BLaER1 (cell line): ENCODE measurements around the gene BACH1.
"Not testable (repeated sequence)": the region's sequence is repeated elsewhere in the genome, so short reads cannot be mapped to it uniquely, and the experiment has no call there.

Source experiments
- H3K27ac ChIP-seq: shearing (Covaris generic); formaldehyde crosslinking; 2 replicates; pipeline ENCODE4 v1.8.1; 2022
- H3K27me3 ChIP-seq: shearing (Covaris generic); formaldehyde crosslinking; 2 replicates; pipeline ENCODE4 v1.8.1; 2022
- H3K36me3 ChIP-seq: shearing (Covaris generic); formaldehyde crosslinking; 2 replicates; pipeline ENCODE4 v1.8.1; 2022
- H3K4me1 ChIP-seq: shearing (Covaris generic); formaldehyde crosslinking; 2 replicates; pipeline ENCODE4 v1.8.1; 2022
- H3K4me2 ChIP-seq: shearing (Covaris generic); formaldehyde crosslinking; 2 replicates; pipeline ENCODE4 v1.8.1; 2022
- H3K4me3 ChIP-seq: shearing (Covaris generic); formaldehyde crosslinking; 2 replicates; pipeline ENCODE4 v1.8.1; 2022
- H3K9ac ChIP-seq: shearing (Covaris generic); formaldehyde crosslinking; 2 replicates; pipeline ENCODE4 v1.8.1; 2022
- H3K9me3 ChIP-seq: shearing (Covaris generic); formaldehyde crosslinking; 2 replicates; pipeline ENCODE4 v1.8.1; 2022
- H4K20me1 ChIP-seq: shearing (Covaris generic); formaldehyde crosslinking; 2 replicates; pipeline ENCODE4 v1.8.1; 2022
- Cebpa-rat ChIP-seq: shearing (Covaris generic); IDR thresholded peaks from 2 replicates; pipeline ENCODE4 v1.8.1; 2022

Gene BACH1

DNA sequence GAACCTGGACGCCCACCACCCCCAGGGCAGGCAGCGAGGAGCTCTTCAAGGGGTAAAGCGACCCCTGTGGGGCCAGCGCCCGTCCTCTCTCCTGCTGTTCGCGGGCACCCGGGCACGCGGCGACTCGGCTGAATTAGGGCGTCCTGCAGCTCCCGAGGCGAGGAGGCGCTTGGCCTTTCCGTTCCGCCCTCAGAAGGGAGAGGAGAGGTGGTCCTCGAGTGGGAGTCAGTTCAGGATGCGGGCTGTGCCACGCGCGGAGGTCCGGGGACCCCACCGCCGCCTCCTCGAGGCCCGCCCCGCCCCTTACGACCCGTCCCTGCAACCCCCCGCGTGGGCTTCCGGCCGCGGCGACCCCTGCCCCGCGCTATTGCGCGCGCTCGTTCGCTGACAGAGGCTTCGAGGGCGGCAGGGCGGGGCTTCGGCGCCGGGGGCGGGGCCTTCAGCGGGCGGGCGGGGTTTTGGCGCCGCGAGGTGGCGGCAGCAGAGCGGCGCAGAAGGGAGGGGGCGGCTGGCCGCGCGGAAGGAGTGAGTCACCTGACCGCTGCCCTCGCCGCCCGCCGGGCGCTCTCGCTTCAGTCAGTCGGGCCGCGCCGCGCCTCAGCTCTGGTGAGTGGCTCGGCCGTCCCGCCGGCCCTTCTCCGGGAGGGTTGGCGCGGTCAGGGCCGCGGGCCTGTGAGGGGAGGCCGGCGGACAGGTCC lies at the start of gene BACH1:
Gene BACH1, plus strand, starts transcription at position 575 of the 698 bp plus-strand sequence. CDS start 22,359 bp downstream, outside the sequence.
- peaks cover 37% of the 10 kb centered on the region for H4K20me1 ChIP-seq
- H3K27ac ChIP-seq: peak within 1 kb of the TSS; percentile 83
- no peak for TF ChIP-seq Cebpa-rat
- peaks cover 64% of the 10 kb centered on the region for H3K4me1 ChIP-seq
- 0 out of 2 replicates have a peak, but pooled peaks cover 7% of the 10 kb centered on the region for H3K36me3 ChIP-seq
- H3K9me3 ChIP-seq: peaks cover 34% of the 10 kb centered on the region
- peak within 1 kb of the TSS; percentile 86 for H3K9ac ChIP-seq
- peak within 1 kb of the TSS; percentile 90 for H3K4me2 ChIP-seq
- H3K27me3 ChIP-seq: no peaks in the 10 kb centered on the region
- H3K4me3 ChIP-seq: peak within 1 kb of the TSS; percentile 73

DNA sequence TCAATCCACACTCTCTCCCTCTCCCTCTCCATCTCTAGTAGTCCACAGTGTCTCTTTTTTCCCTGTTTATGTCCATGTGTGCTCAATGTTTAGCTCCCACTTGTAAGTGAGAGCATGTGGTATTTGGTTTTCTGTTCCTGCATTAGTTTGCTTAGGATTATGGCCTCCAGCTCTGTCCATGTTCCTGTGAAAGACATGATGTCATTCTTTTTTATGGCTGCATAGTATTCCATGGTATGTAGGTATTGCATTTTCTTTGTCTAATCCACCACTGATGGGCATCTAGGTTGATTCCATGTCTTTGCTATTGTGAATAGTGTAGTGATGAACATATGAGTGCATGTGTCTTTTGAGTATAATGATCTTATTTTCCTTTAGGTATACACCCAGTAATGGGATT lies 49.4 kb upstream of the BACH1 start:
- H3K4me1 ChIP-seq, H4K20me1 ChIP-seq, H3K27me3 ChIP-seq, H3K4me2 ChIP-seq, H3K9ac ChIP-seq, H3K27ac ChIP-seq, H3K36me3 ChIP-seq, H3K4me3 ChIP-seq: not testable (repeated sequence)
- peaks cover 19% of the 10 kb centered on the region for H3K9me3 ChIP-seq

DNA sequence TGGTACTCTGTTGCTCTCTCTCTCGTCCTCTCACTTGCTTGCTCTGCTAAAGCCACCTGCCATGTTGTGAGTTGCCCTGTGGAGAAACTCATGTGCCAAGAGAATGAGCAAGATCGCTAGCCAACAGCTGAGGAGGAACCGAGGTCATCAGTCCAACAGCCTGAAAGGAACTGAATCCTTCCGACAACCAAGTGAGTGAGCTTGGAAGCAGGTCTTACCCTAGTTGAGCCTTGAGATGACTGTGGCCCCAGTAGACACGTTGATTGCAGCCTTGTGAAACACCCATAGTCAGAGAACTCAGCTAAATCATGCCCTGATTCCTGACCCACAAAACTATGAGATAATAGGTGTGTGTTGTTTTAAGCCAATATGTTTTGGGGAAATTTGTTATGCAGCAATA lies 48.1 kb upstream of the BACH1 start:
- Histone ChIP-seq H3K4me2 (no peak overlapping the region), H3K4me3 (no peak overlapping the region), H3K27ac (no peak overlapping the region), H4K20me1 (no peaks in the 10 kb centered on the region), H3K9me3 (peaks cover 32% of the 10 kb centered on the region), H3K27me3 (no peaks in the 10 kb centered on the region), H3K4me1 (no peaks in the 10 kb centered on the region), H3K36me3 (no peaks in the 10 kb centered on the region), H3K9ac (no peak overlapping the region)
- TF ChIP-seq Cebpa-rat: no peak

GRCh38 chr21:29253861-29254260 lies 44.9 kb upstream of the BACH1 start:
- not testable (repeated sequence) for H3K4me3 ChIP-seq
- peaks cover 32% of the 10 kb centered on the region for H3K9me3 ChIP-seq

DNA sequence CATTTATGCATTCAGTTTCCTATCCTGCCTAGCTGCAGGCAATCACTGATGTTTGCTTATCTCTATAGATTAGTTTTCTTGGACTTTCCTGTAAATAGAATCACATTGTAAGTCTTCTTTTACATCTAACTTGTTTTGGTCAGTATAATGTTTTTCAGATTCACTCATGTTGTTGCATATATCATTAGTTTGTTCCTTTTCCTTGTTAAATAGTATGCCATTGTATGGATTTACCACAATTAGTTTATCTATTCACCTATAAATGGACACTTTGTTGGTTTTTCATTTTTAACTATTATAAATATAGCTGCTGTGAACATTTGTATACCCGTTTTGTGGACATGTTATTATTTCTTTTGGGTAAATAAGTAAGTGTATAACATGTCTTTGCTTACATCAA lies 44.2 kb upstream of the BACH1 start:
- no peak for TF ChIP-seq Cebpa-rat
- H3K27ac ChIP-seq: no peak overlapping the region
- no peaks in the 10 kb centered on the region for H3K27me3 ChIP-seq
- no peak overlapping the region for H3K4me3 ChIP-seq
- no peak overlapping the region for H3K4me2 ChIP-seq
- H4K20me1 ChIP-seq: no peaks in the 10 kb centered on the region
- no peaks in the 10 kb centered on the region for H3K4me1 ChIP-seq
- no peaks in the 10 kb centered on the region for H3K36me3 ChIP-seq
- H3K9ac ChIP-seq: no peak overlapping the region
- H3K9me3 ChIP-seq: peaks cover 32% of the 10 kb centered on the region

More at GRCh38 chr21:29253861-29254260, 44.9 kb upstream of the BACH1 start:
- not testable (repeated sequence) for H3K9ac ChIP-seq, H3K36me3 ChIP-seq, H3K4me1 ChIP-seq, H3K4me2 ChIP-seq, H4K20me1 ChIP-seq, H3K27me3 ChIP-seq, H3K27ac ChIP-seq

DNA sequence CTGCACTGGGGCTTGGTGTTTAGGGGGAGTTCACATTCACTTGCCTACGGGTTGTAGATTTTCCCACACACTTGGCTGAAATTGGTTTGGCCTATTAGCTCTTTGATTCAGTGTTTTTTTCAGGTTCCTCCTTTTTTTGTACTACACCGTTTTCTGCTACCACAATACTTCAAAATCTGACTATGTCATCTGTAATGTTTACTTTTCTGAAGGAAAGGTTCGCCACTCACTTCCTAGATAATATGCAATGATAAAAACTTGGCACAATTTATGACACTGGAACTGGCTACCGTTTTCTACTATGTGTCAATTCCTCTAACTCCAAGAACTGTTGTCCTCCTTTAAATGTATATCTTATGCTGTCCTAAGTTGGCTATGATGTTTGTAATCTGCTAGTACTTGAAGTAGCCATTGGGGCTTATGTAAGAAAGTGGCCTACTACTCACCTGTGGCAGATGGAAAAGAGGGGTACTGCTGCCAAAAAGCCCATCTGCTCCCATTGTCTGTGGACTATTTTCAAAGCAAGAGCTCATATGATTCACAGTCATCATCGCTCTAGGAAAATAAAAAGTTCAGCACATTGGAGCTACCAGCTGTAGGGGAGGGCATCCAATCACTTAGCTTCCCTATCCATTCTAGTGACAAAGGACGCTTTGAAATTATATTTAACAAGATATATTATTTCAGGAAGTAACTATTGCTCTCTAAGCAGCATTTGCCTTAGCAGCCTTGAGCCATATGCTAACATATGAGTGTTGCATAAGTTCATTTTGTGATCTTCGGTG lies 42.4 kb upstream of the BACH1 start:
- peaks cover 32% of the 10 kb centered on the region for H3K9me3 ChIP-seq
- no peak overlapping the region for H3K4me3 ChIP-seq
- no peak overlapping the region for H3K9ac ChIP-seq
- H3K27me3 ChIP-seq: no peaks in the 10 kb centered on the region
- no peaks in the 10 kb centered on the region for H3K4me1 ChIP-seq
- TF ChIP-seq Cebpa-rat: no peak
- H4K20me1 ChIP-seq: no peaks in the 10 kb centered on the region
- H3K36me3 ChIP-seq: no peaks in the 10 kb centered on the region
- H3K27ac ChIP-seq: no peak overlapping the region
- H3K4me2 ChIP-seq: no peak overlapping the region

DNA sequence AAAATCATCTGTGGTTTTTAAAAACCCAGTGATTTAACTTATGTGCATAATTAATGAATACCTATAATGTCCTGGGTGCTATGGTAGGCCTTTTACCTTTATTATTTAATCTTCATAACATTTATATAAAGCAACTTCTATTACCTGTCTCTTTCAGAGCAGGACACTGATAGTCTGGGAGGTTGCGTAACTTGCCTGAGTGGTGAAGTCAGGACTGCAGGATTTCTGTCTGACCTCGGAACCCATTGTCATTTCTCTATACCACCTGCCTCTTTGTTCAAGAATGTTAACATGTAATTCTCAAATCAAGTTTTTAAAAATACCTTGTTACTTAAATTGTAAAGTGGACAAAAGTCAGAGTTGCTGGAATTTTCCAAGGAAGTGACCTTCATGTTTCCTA lies 41.0 kb upstream of the BACH1 start:
- H3K27ac ChIP-seq: no peak overlapping the region
- H3K27me3 ChIP-seq: no peaks in the 10 kb centered on the region
- peaks cover 28% of the 10 kb centered on the region for H3K9me3 ChIP-seq
- H3K4me3 ChIP-seq: no peak overlapping the region
- H4K20me1 ChIP-seq: no peaks in the 10 kb centered on the region
- H3K9ac ChIP-seq: no peak overlapping the region
- no peaks in the 10 kb centered on the region for H3K36me3 ChIP-seq
- no peaks in the 10 kb centered on the region for H3K4me1 ChIP-seq
- TF ChIP-seq Cebpa-rat: peak; percentile 34; the same call in 1 of the 2 replicates
- H3K4me2 ChIP-seq: no peak overlapping the region

- peaks cover 17% of the 10 kb centered on the region for H3K9me3 ChIP-seq
- no peak overlapping the region for H3K9ac ChIP-seq
- TF ChIP-seq Cebpa-rat: 0 out of 2 replicates have a peak, but pooled peaks have one; percentile 22
- no peaks in the 10 kb centered on the region for H3K36me3 ChIP-seq
- H3K4me1 ChIP-seq: no peaks in the 10 kb centered on the region
- no peak overlapping the region for H3K4me2 ChIP-seq
- H3K4me3 ChIP-seq: no peak overlapping the region
- H3K27me3 ChIP-seq: no peaks in the 10 kb centered on the region
- H3K27ac ChIP-seq: no peak overlapping the region
- no peaks in the 10 kb centered on the region for H4K20me1 ChIP-seq
Measured at GRCh38 chr21:29258626-29259338, 39.9 kb upstream of the BACH1 start.

DNA sequence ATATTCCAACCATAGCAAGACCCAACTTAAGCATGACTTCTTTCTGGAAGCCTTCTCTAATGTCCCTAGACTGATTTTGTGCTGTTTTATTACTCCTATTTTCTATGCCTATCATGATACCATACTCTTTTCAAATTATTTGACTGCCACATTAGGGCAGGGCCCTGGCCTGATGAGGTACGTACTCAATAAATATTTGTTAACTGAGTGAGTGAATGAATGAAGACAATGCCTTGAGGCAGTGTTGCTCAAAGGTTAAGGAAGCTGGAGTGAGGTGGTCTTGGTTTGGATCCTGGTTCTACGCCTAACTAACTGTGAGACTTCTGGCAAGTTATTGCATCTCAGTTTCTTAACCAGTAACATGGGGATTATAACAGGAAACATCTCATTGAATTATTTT lies 38.3 kb upstream of the BACH1 start:
- H3K9me3 ChIP-seq: peaks cover under 1% of the 10 kb centered on the region; the same call in 1 of the 2 replicates
- no peak overlapping the region for H3K27ac ChIP-seq
- H3K4me1 ChIP-seq: no peaks in the 10 kb centered on the region
- no peaks in the 10 kb centered on the region for H3K27me3 ChIP-seq
- H3K36me3 ChIP-seq: no peaks in the 10 kb centered on the region
- TF ChIP-seq Cebpa-rat: no peak
- H4K20me1 ChIP-seq: no peaks in the 10 kb centered on the region
- no peak overlapping the region for H3K4me3 ChIP-seq
- no peak overlapping the region for H3K4me2 ChIP-seq
- H3K9ac ChIP-seq: no peak overlapping the region
